Thyroid gland (tissue), 4 donors: ENCODE data around the gene FAM171A1. TPM values are rescaled to one million over a fixed set of nuclear protein-coding genes. Genes with fewer than 3 reads are reported as not detected.

Experiments used
- DNase-seq, 2 donors: peaks; one replicate each; pipeline ENCODE4 v3.0.0-alpha.2; 2019
- H3K27ac ChIP-seq, 3 donors: fragments of 200-600 bp; sonication (generic); 1 replicate in 2 of 3; 2 replicates in 1 of 3; pipeline ENCODE4 v1.5.1; 2016 to 2019; ENCODE audit warnings: mild to moderate bottlenecking in 1 of 3, moderate library complexity in 1 of 3
- H3K27me3 ChIP-seq: fragments of 200-600 bp; sonication (generic); one replicate; pipeline ENCODE4 v1.5.1; 2019
- H3K36me3 ChIP-seq, 2 donors: fragments of 200-600 bp; sonication (generic); one replicate each; pipeline ENCODE4 v1.5.1; 2016 to 2019
- H3K4me1 ChIP-seq, 2 donors: fragments of 200-600 bp; sonication (generic); one replicate each; pipeline ENCODE4 v1.5.1; 2017 to 2019
- H3K4me3 ChIP-seq, 3 donors: fragments of 200-600 bp; sonication (generic); replicated peaks in 1 of 3; 1 replicate in 2 of 3; 2 replicates in 1 of 3; pipeline ENCODE4 v1.5.1; 2016; ENCODE audit warnings: mild to moderate bottlenecking in 1 of 3
- H3K9me3 ChIP-seq: fragments of 200-600 bp; sonication (generic); one replicate; pipeline ENCODE4 v1.5.1; 2017
- POLR2A ChIP-seq, 2 donors: fragments of 450-650 bp; IDR thresholded peaks; one replicate each; pipeline ENCODE4 v1.6.1; 2017; ENCODE audit warnings: antibody characterized with exemption in 2 of 2, mild to moderate bottlenecking in 2 of 2, moderate library complexity in 1 of 2
- WGBS, 2 donors: methylation state at CpG; one replicate each; pipeline ENCODE4 v1.1.5; 2017; 5-methylcytosine and 5-hydroxymethylcytosine counted together
- intact Hi-C: fragments of 100-400 bp; cut with DNase I; formaldehyde crosslinking; loops from one replicate; pipeline ENCODE4 v1.15.1; 2023
- total RNA-seq, 4 donors: library from RNA; depleted of rRNA; stranded (reverse); fragments of >200 nt; gene quantifications; one replicate each; pipeline ENCODE4 v1.2.3, GENCODE V29; 2016
- TF ChIP-seq, protein P1 (sequence below), 6 experiments: fragments of 200-600 bp in 3 of 6; fragments of 450-650 bp in 3 of 6; sonication (generic) in 3 of 6; IDR thresholded peaks; one replicate each; pipeline ENCODE4 v1.5.1; 2016 to 2019; ENCODE audit warnings: antibody characterized with exemption in 6 of 6, mild to moderate bottlenecking in 2 of 6, inconsistent platforms in 1 of 6, moderate library complexity in 1 of 6

Gene FAM171A1
- total RNA-seq, 4 donors from 2014 or later: 10.2 to 14.9 (median 13.3) TPM

DNA sequence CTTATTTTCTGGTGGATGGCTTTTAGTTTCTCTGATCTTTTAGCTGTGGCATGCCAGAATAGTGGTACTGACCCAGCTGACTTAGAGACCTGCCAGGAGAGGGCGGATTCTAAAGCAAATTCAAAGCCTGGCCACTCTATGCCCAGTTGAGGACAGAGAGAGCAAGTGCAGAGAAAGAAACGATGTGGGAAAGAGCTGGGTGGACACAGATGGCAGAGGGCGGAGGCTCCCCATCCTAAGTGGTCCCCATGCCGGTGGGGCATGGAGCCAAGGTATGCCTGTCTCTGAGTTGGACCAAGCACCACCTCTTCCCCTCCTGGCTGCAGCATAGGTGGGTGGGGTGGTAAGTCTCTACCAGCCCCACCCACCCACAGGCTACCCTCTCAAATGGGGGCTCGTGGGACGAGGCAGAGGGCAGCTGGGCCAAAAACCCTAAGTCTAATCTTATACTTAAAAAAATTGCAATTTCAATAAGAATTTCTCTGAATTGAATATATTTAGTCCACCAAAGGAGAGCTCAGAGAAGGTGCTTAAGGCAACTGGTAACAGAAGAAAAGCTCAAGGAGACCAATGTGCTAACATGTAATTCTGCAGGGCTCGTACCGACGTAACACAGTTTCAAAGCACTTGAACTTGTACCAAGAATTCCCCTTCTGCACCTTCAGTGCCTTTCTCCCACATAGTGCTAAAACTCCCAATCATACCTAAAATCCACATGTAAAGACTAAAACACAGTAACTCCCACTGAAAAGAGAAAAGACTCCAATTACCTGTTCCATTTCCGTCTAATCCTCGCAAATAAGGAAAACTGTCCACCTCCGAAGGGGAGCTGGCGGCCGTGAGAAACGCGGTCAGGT lies 116.9 kb downstream of the FAM171A1 start:
- Histone ChIP-seq H3K36me3 (no peaks in the 10 kb centered on the region), H3K9me3 (no peaks in the 10 kb centered on the region), H3K27ac (no peak overlapping the region), H3K27me3 (no peaks in the 10 kb centered on the region), H3K4me1 (no peaks in the 10 kb centered on the region), H3K4me3 (no peak overlapping the region)
- intact Hi-C loops: no loop called here
- no peak for DNase-seq
- TF ChIP-seq POLR2A (IDR thresholded peaks at IDR 0.05): no peak
- TF ChIP-seq, protein P1, sequence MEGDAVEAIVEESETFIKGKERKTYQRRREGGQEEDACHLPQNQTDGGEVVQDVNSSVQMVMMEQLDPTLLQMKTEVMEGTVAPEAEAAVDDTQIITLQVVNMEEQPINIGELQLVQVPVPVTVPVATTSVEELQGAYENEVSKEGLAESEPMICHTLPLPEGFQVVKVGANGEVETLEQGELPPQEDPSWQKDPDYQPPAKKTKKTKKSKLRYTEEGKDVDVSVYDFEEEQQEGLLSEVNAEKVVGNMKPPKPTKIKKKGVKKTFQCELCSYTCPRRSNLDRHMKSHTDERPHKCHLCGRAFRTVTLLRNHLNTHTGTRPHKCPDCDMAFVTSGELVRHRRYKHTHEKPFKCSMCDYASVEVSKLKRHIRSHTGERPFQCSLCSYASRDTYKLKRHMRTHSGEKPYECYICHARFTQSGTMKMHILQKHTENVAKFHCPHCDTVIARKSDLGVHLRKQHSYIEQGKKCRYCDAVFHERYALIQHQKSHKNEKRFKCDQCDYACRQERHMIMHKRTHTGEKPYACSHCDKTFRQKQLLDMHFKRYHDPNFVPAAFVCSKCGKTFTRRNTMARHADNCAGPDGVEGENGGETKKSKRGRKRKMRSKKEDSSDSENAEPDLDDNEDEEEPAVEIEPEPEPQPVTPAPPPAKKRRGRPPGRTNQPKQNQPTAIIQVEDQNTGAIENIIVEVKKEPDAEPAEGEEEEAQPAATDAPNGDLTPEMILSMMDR (IDR thresholded peaks at IDR 0.05): no peak
- 81 to 85% methylated on average over 16 of the region's 16 CpGs for WGBS, 2 donors

DNA sequence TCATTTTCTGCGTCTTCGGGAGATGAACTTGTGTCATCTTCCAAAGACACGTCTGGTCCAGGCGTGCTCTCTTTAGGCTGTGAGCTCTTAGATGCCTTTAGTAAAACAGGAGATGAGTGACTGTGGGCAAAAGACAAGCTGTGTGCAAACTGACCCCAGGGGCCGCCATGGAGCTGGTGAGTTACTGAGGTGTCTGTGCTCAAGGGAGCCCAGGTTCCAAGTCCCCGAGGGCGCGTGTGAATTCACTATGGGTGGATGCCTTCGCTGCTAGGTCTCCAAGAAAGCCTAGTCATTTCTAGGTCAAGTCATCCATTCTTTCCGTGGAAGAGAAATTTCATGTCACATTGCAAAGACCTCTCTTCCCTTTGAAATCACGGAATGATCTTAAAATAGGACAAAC lies 118.7 kb downstream of the FAM171A1 start:
- Histone ChIP-seq H3K9me3 (no peaks in the 10 kb centered on the region), H3K36me3 (no peaks in the 10 kb centered on the region), H3K4me3 (no peak overlapping the region), H3K27ac (no peak overlapping the region), H3K27me3 (no peaks in the 10 kb centered on the region), H3K4me1 (no peaks in the 10 kb centered on the region)
- no peak for DNase-seq
- TF ChIP-seq, protein P1 (IDR thresholded peaks at IDR 0.05): no peak
- no peak for TF ChIP-seq POLR2A (IDR thresholded peaks at IDR 0.05)
- 96 to 98% methylated on average over 11 of the region's 11 CpGs for WGBS, 2 donors
- intact Hi-C loops: no loop called here

DNA sequence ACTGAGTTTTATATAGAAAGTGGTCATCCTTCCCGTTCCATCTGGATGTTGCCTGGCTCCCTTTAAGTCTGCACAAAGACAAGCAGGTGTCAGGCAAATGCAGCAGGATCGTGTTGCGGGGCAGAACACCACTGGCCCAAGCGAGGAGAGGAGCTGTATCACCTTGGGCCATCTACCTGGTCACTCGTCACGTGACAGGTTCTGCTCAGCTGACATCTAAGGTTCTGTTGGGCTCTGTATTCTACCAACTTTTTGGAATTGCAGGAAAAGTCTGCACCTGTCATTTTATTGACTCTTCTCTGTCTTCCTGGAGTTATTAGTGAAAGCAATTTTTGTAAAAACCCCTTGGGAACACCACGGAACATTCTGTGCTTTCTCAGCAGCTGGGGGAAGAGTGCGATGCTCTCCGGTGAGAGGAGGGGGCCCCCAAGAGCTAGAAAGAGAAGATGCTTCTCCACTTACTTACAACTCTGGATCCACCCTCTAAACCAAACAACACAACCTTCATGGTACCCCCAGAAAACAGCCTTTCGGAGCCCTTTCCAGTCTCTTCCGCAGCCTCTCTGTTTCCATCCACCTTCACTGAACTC lies 119.2 kb downstream of the FAM171A1 start:
- 93 to 95% methylated on average over 11 of the region's 11 CpGs for WGBS, 2 donors
- TF ChIP-seq POLR2A (IDR thresholded peaks at IDR 0.05): no peak
- TF ChIP-seq, protein P1 (IDR thresholded peaks at IDR 0.05): no peak
- Histone ChIP-seq H3K4me3 (no peak overlapping the region), H3K9me3 (no peaks in the 10 kb centered on the region), H3K36me3 (no peaks in the 10 kb centered on the region), H3K27ac (no peak overlapping the region), H3K4me1 (no peaks in the 10 kb centered on the region), H3K27me3 (no peaks in the 10 kb centered on the region)
- intact Hi-C loops: no loop called here
- DNase-seq: no peak

DNA sequence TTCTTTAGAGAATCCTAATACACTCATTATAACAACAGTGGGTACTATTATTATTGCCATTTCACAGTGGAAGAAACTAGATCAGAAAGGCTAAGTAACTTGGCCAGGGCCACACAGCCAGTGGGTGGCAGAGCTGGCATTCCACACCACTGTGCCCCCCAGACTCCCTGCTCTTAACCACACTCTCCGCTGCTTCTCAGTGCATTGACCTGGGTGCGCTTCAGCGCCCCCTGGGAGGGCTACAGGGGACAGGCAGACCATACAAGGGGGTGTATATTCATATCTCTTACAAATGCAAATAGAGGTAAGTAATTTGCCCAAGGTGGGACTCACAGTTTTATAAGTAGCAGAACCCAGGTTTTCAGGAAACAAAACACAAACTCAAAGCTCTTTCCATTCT lies 125.6 kb downstream of the FAM171A1 start:
- Histone ChIP-seq H3K9me3 (no peaks in the 10 kb centered on the region), H3K4me1 (no peaks in the 10 kb centered on the region), H3K27me3 (no peaks in the 10 kb centered on the region), H3K4me3 (no peak overlapping the region), H3K27ac (no peak overlapping the region), H3K36me3 (no peaks in the 10 kb centered on the region)
- intact Hi-C loops: no loop called here
- DNase-seq: no peak
- TF ChIP-seq POLR2A (IDR thresholded peaks at IDR 0.05): no peak
- TF ChIP-seq, protein P1 (IDR thresholded peaks at IDR 0.05): no peak
- 83 to 84% methylated on average over 3 of the region's 3 CpGs for WGBS, 2 donors

DNA sequence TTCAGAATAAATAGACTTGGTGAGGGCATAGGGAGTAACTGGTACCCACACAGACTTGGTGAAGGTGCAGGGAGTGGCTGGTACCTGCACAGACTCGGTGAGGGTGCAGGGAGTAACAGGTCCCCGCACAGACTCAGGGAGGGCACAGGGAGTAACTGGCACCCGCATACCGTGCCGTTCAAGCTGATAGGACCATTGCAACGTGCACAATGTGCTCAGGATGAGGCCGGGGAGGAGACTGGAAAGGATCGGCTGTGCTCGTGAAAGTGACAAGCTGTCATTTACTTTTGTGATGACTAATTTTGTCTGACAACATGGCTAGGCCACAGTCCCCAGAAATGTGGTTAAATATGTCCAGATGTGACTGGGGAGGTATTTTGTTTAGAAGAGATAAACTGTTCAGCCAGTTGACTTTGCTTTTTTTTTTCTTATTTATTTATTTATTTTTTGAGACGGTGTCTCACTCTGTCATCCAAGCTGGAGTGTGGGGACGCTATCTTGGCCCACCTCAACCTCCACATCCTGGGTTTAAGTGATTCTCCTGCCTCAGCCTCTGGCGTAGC lies 126.4 kb downstream of the FAM171A1 start:
- Histone ChIP-seq H3K4me1 (no peaks in the 10 kb centered on the region), H3K36me3 (no peaks in the 10 kb centered on the region), H3K4me3 (no peak overlapping the region), H3K9me3 (no peaks in the 10 kb centered on the region), H3K27me3 (no peaks in the 10 kb centered on the region), H3K27ac (no peak overlapping the region)
- no peak for DNase-seq
- intact Hi-C loops: no loop called here
- 93 to 94% methylated on average over 12 of the region's 12 CpGs for WGBS, 2 donors
- TF ChIP-seq POLR2A (IDR thresholded peaks at IDR 0.05): no peak
- TF ChIP-seq, protein P1 (IDR thresholded peaks at IDR 0.05): no peak
